ENCODE results near the gene ACO2. TPM values are rescaled to one million over a fixed set of nuclear protein-coding genes. Genes with fewer than 3 reads are reported as not detected.
A peak's percentile ranks its signal among the peaks of the same experiment; 100 is the strongest.
"Not testable (repeated sequence)": the region's sequence is repeated elsewhere in the genome, so short reads cannot be mapped to it uniquely, and the experiment has no call there.

Gene ACO2
- total RNA-seq, 1 donor from 2014 or later: 153 TPM

DNA sequence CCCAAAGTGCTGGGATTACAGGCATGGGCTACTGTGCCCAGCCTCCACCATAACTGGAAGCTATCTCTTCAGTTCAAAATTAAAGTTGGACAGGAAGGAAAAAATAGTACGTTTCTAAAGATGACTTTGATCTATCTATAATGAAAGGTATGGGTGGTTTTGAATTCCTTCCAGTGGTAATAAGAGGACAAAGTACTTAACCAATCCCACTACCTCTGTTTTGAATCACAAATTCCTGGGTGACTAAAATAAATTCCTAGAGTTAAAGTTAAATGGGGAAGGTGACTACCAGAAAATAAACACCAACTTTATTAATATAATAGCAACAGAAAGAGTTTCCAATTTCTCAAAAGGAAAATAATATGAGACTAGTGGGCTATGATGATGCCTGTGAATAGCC lies 9.5 kb upstream of the ACO2 start:
- DNase-seq: no peak
- intact Hi-C loops (cut with micrococcal nuclease): no loop called here
- H3K4me3 Mint-ChIP-seq: no peak overlapping the region
- peaks cover 57% of the 10 kb centered on the region for H3K36me3 Mint-ChIP-seq (ENCODE audit: low read depth)
- CTCF ChIA-PET: interaction anchor here (1.6 kb wide), 1 partner anchor 56 kb away, joined by 4 read pairs; no protein-coding TSS in a partner anchor
- H3K27me3 Mint-ChIP-seq: no peaks in the 10 kb centered on the region
- no peaks in the 10 kb centered on the region for H3K9me3 Mint-ChIP-seq
- peaks cover 4% of the 10 kb centered on the region for H3K4me1 Mint-ChIP-seq
- POLR2A ChIA-PET: interaction anchor here (1.5 to 2.7 kb wide), 4 partner anchors 9 to 20 kb away, joined by 4 to 16 read pairs (median 7); partner anchors contain the start of genes ACO2, PHF5A and TOB2
- H3K27ac Mint-ChIP-seq: peak overlapping the region; percentile 30
- ATAC-seq (ENCODE audit: low read depth): no peak
- TF ChIP-seq, protein P1, sequence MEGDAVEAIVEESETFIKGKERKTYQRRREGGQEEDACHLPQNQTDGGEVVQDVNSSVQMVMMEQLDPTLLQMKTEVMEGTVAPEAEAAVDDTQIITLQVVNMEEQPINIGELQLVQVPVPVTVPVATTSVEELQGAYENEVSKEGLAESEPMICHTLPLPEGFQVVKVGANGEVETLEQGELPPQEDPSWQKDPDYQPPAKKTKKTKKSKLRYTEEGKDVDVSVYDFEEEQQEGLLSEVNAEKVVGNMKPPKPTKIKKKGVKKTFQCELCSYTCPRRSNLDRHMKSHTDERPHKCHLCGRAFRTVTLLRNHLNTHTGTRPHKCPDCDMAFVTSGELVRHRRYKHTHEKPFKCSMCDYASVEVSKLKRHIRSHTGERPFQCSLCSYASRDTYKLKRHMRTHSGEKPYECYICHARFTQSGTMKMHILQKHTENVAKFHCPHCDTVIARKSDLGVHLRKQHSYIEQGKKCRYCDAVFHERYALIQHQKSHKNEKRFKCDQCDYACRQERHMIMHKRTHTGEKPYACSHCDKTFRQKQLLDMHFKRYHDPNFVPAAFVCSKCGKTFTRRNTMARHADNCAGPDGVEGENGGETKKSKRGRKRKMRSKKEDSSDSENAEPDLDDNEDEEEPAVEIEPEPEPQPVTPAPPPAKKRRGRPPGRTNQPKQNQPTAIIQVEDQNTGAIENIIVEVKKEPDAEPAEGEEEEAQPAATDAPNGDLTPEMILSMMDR (IDR thresholded peaks at IDR 0.05): no peak

DNA sequence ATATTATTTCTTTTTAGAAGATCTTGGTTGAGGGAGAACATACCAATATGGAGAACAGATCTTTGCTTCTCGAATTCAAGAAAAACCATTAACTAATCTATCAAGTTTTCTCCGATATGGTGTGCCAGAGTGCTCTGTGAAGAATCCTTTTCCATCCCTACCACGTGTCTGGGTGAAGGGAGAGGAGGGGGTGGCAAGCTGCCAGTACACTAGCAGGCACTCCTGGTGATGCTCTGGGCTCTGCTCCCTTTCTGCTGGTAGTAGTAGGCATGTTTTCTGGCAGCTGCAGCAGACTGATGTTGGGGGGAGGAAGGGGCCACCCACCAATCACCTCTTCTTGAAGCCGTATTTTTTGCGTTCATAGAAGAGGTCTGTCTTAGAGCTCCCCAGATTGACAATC lies 8.8 kb upstream of the ACO2 start:
- H3K4me3 Mint-ChIP-seq; DNase-seq; H3K9me3 Mint-ChIP-seq; intact Hi-C loops (cut with micrococcal nuclease); ATAC-seq (ENCODE audit: low read depth); H3K27ac Mint-ChIP-seq; H3K27me3 Mint-ChIP-seq; H3K4me1 Mint-ChIP-seq: not testable (repeated sequence)
- peaks cover 63% of the 10 kb centered on the region for H3K36me3 Mint-ChIP-seq (ENCODE audit: low read depth)
- POLR2A ChIA-PET: interaction anchor here (1.5 to 2.7 kb wide), 3 partner anchors 8 to 19 kb away, joined by 4 to 16 read pairs (median 8); partner anchors contain the start of genes ACO2, PHF5A and TOB2
- CTCF ChIA-PET: interaction anchor here (1.6 kb wide), 1 partner anchor 56 kb away, joined by 4 read pairs; no protein-coding TSS in a partner anchor

DNA sequence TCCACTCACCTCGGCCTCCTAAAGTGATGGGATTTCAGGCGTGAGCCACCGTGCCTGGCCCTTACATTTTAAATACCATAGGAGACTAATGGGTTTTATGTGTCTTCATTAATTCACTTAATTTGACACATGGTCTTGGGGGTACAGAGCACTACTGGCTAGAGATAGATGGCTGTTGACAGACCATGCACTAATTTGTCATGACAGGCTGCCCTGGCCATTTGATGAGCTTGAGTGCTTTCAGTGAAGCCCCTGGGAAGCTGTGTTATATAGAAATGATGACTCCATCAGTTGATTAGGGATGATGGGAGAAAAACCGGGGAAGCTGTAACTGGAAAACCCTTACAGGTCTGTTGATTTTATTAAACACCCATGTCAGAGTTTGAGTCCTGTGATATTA lies 7.0 kb upstream of the ACO2 start:
- H3K27ac Mint-ChIP-seq: no peak overlapping the region
- TF ChIP-seq, protein P1 (IDR thresholded peaks at IDR 0.05): no peak
- no peak overlapping the region for H3K4me3 Mint-ChIP-seq
- no peak for ATAC-seq (ENCODE audit: low read depth)
- intact Hi-C loops (cut with micrococcal nuclease): no loop called here
- DNase-seq: no peak
- CTCF ChIA-PET: interaction anchor here (1.0 kb wide), 1 partner anchor 59 kb away, joined by 3 read pairs; no protein-coding TSS in a partner anchor
- POLR2A ChIA-PET: interaction anchor here (1.1 to 3.5 kb wide), 4 partner anchors 12 to 39 kb away, joined by 4 to 20 read pairs (median 11); partner anchors contain the start of gene TOB2
- peaks cover 4% of the 10 kb centered on the region for H3K4me1 Mint-ChIP-seq
- no peaks in the 10 kb centered on the region for H3K27me3 Mint-ChIP-seq
- peaks cover 76% of the 10 kb centered on the region for H3K36me3 Mint-ChIP-seq (ENCODE audit: low read depth)
- H3K9me3 Mint-ChIP-seq: no peaks in the 10 kb centered on the region

DNA sequence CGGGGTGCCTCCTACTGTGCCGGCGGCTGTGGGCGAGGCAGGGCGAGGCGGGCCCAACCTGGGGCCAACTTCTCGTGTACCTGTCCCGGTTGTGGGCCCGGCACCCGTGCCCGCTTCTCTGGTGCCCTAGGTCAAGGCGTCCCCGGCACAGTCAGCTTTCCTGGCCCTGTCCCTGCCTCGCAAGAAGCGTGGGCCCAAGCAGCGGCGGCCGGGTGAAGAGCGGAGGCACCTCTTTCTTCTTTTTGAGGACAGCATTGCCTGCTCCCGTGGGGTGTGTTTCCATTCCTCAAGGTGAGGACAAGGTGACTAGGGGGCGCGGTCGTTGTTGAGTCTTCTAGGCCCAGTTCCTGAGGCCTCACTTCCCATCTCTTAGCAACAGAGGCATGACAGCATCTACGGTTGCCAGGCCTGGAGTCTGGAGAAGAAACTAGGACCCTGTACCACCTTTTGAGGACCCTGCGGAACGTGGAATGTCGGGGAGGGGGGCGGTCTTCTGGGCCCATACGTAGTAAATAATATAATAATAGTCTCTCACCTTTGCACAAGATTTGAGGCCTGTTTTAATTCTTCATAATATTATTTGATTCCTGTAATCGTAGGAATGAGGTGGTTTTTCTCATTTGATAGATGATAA lies 418 bp downstream of the ACO2 start:
- Mint-ChIP-seq H3K9me3 (no peaks in the 10 kb centered on the region), H3K4me1 (peaks cover 58% of the 10 kb centered on the region)
- intact Hi-C loops (cut with micrococcal nuclease): loop anchor here (1.0 to 2.0 kb wide), 7 partner anchors 9 to 613 kb away; partner anchors contain the start of genes POLR3H, RANGAP1, ST13 and XPNPEP3

DNA sequence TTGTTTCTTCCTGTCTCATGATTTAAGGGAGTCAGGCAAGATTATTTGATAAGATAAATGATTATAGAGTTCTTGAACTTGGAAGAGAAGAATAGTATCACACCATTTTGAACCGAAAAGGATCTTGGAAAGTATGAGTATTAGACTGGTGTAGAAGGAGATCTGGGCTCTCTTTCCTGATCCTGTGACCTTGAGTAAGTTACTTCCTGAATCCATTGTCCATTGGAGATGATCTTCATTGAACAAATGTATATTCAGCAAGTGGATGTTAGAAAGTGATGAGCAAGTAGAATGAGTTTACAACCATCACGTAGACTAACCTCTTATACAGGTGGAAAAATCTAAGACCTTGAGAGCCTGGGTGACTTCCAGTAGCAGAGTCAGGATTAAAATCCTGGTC lies 2.0 kb downstream of the ACO2 start:
- ChIA-PET CTCF (interaction anchor here (2.0 kb wide), 1 partner anchor 56 kb away, joined by 5 read pairs; no protein-coding TSS in a partner anchor), POLR2A (interaction anchor here (17.5 kb wide), 1 partner anchor 24 kb away, joined by 584 read pairs; the partner anchor contains the start of gene TOB2)
- intact Hi-C loops (cut with micrococcal nuclease): no loop called here
- TF ChIP-seq, protein P1 (IDR thresholded peaks at IDR 0.05): no peak
- Mint-ChIP-seq H3K9me3 (no peaks in the 10 kb centered on the region), H3K27ac (peak overlapping the region; percentile 24), H3K4me1 (peaks cover 68% of the 10 kb centered on the region), H3K36me3 (ENCODE audit: low read depth) (peaks cover 62% of the 10 kb centered on the region), H3K4me3 (peak overlapping the region; percentile 33), H3K27me3 (no peaks in the 10 kb centered on the region)
- no peak for DNase-seq
- ATAC-seq (ENCODE audit: low read depth): no peak

More for the DNA sequence above, 418 bp downstream of the ACO2 start:
- CTCF ChIA-PET: interaction anchor here (1.2 to 4.7 kb wide), 7 partner anchors 10 to 65 kb away, joined by 3 to 28 read pairs (median 9); no protein-coding TSS in a partner anchor
- Mint-ChIP-seq H3K27ac (peak overlapping the region; percentile 99), H3K36me3 (ENCODE audit: low read depth) (peaks cover 74% of the 10 kb centered on the region), H3K4me3 (peak overlapping the region; percentile 88), H3K27me3 (no peaks in the 10 kb centered on the region)
- TF ChIP-seq, protein P1 (IDR thresholded peaks at IDR 0.05): no peak
- ATAC-seq (ENCODE audit: low read depth) (peak; percentile 5), DNase-seq (no peak)
- POLR2A ChIA-PET: interaction anchor here (0.6 to 17.5 kb wide), 20 partner anchors 10 to 477 kb away, joined by 3 to 584 read pairs (median 10); partner anchors contain the start of genes DESI1, POLR3H, TEF and TOB2
